Right atrium auricular region (tissue), 2 donors: ENCODE data around the gene SLC7A6OS. TPM values are rescaled to one million over a fixed set of nuclear protein-coding genes. Genes with fewer than 3 reads are reported as not detected.

Experiments used
- DNase-seq: peaks from one replicate; pipeline ENCODE4 v3.0.0-alpha.2; 2019; ENCODE audit warnings: low spot score
- H3K27ac ChIP-seq, 2 donors: fragments of 200-600 bp; sonication (generic); 1 replicate in 1 of 2; 2 replicates in 1 of 2; pipeline ENCODE4 v1.5.1; 2016 to 2019
- H3K27me3 ChIP-seq, 2 donors: fragments of 200-600 bp; sonication (generic); one replicate each; pipeline versions ENCODE4 v1.5.1 to v1.6.0; 2017 to 2019
- H3K36me3 ChIP-seq: fragments of 200-600 bp; sonication (generic); one replicate; pipeline ENCODE4 v1.5.1; 2016
- H3K4me1 ChIP-seq, 2 donors: fragments of 200-600 bp; sonication (generic); one replicate each; pipeline versions ENCODE4 v1.5.1 to v1.6.0; 2017 to 2019
- H3K4me3 ChIP-seq, 2 donors: fragments of 200-600 bp; sonication (generic); 1 replicate in 1 of 2; 2 replicates in 1 of 2; pipeline ENCODE4 v1.5.1; 2017 to 2019; ENCODE audit warnings: mild to moderate bottlenecking in 1 of 2, moderate library complexity in 1 of 2
- H3K9me3 ChIP-seq, 2 donors: fragments of 200-600 bp; sonication (generic); one replicate each; pipeline ENCODE4 v1.5.1; 2019
- CTCF ChIP-seq, 2 donors: fragments of 200-600 bp; sonication (generic); IDR thresholded peaks; one replicate each; pipeline ENCODE4 v1.5.1; 2019; ENCODE audit warnings: antibody characterized with exemption in 2 of 2
- total RNA-seq, 2 donors: library from RNA; depleted of rRNA; stranded (reverse); fragments of >200 nt; gene quantifications; one replicate each; pipeline ENCODE4 v1.1.0, GENCODE V29; 2016

Gene SLC7A6OS
- total RNA-seq, 2 donors from 2014 or later: 6.8 to 8.6 TPM

DNA sequence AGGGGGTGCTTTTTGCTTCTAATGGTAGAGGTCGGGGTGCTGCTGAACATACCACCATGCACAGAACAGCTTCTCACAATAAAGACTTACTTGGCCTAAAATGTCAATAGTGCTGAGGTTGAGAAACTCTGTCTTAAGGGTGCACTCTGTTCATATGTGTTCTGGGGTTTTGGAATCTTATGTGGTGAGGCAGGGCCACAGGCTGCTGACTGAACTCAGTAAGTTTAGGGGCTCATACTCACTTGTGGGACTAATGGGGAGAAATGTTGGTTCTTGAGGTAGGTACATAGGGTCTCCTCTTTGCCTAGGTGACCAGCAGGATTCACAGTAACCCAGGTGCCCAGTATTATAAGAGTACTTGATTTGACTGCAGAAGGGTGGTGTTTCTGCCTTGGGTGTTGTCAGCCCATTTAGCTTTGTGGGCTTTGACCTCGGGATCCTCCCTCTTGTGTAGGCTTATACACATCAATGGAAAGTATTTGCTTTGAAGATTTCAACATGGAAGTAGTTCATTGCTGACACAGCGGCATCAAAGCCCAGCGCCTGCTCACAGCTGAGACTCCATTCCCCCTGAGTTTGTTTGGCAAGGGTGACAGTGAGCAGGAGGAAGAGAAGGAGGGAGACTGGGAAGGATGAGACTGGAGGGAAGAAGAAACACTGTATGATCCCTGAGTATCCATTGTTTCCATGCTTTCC, 29.2 kb downstream of the SLC7A6OS start:
- Histone ChIP-seq H3K27me3 (no peaks in the 10 kb centered on the region), H3K36me3 (peaks cover 27% of the 10 kb centered on the region), H3K9me3 (no peaks in the 10 kb centered on the region), H3K4me1 (peaks cover 0 to 53% of the 10 kb centered on the region in 2 donors), H3K4me3 (no peak overlapping the region), H3K27ac (peak overlapping the region; percentile 49 to 76)
- no peak for TF ChIP-seq CTCF (IDR thresholded peaks at IDR 0.05)
- DNase-seq: no peak

- Histone ChIP-seq H3K27ac (no peak overlapping the region), H3K36me3 (peaks cover 34% of the 10 kb centered on the region)
Measured at GRCh38 chr16:68279726-68280558, 30.8 kb downstream of the SLC7A6OS start.

DNA sequence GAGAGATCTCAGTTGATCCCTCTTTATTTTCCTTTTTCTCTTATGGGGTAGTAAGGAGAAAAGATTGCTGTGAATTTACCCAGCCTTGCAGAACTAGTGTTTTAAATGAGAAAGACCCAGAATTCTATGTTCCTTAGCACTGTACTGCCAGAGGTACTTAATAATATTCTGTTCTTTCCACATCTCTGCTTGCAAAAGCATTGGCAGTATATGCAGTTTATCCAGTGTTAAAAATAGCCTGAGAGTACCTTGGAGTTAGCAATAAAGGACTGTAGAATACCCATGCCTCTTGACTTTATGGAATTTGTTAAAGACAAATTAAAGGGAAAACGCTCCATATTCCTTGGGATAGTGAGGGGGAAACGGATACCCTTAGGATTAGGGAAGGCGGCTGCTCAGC, 34.5 kb downstream of the SLC7A6OS start:
- DNase-seq: no peak
- H3K36me3 ChIP-seq: peaks cover 38% of the 10 kb centered on the region
- H3K4me3 ChIP-seq: no peak overlapping the region

More at GRCh38 chr16:68279726-68280558, 30.8 kb downstream of the SLC7A6OS start:
- DNase-seq: no peak
- Histone ChIP-seq H3K27me3 (no peaks in the 10 kb centered on the region), H3K4me3 (no peak overlapping the region), H3K9me3 (no peaks in the 10 kb centered on the region), H3K4me1 (peaks cover 0 to 48% of the 10 kb centered on the region in 2 donors)
- TF ChIP-seq CTCF (IDR thresholded peaks at IDR 0.05): no peak

DNA sequence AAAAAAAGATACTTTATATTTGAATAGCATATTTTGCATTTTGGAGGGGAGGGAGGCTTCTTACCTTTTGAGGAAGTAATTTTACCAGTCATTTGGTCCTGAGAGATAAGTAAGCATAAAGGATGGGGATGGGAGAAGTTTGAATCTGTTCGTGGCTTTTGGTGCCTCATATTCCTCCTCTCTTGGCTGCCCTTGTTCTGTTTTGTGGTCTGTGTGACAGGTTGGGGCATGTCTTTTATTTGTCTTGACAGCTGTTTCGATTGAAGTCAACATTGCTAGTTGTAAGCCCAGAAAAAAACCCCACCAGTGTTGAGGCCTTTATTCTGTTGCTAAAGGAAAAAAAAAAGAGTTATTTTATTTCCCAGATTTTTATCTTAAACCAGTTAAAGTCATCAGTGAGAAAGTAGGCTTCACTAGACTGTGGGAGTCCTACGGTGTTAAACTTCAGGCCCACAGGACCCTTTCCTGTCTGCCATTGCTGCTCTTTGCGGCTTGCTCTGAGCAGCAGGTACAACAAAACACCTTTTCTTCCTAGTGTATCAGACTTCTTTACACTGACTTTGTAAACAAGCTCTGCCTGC, 35.0 kb downstream of the SLC7A6OS start:
- Histone ChIP-seq H3K27me3 (no peaks in the 10 kb centered on the region), H3K9me3 (no peaks in the 10 kb centered on the region), H3K27ac (peak overlapping the region; percentile 61 to 66), H3K4me3 (no peak overlapping the region), H3K4me1 (peaks cover 0 to 44% of the 10 kb centered on the region in 2 donors), H3K36me3 (peaks cover 39% of the 10 kb centered on the region)
- TF ChIP-seq CTCF (IDR thresholded peaks at IDR 0.05): no peak
- no peak for DNase-seq

More for the DNA sequence above, 34.5 kb downstream of the SLC7A6OS start:
- H3K27ac ChIP-seq: peak overlapping the region; percentile 61 to 66
- TF ChIP-seq CTCF (IDR thresholded peaks at IDR 0.05): no peak
- H3K9me3 ChIP-seq: no peaks in the 10 kb centered on the region
- H3K27me3 ChIP-seq: no peaks in the 10 kb centered on the region
- H3K4me1 ChIP-seq: peaks cover 0 to 42% of the 10 kb centered on the region in 2 donors

DNA sequence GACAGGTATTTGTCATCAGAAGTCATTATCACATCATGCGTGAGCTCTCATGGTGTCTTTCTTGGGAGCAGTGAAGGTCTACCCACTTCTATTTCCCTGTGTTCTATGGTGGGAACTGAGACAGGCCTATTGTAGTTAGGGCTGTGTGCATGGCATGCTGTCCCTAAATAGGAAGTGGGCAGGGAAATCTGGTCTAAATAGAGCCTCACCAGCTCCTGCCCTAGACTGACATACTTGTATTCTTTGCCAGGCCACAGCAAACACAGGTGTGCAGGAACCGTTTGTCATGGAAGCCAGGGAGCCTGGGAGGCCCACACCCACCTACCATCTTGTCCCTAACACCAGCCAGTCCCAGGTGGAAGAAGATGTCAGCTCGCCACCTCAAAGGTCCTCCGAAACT, 36.3 kb downstream of the SLC7A6OS start:
- H3K4me3 ChIP-seq: no peak overlapping the region

More for the DNA sequence above, 36.3 kb downstream of the SLC7A6OS start:
- Histone ChIP-seq H3K9me3 (no peaks in the 10 kb centered on the region), H3K27me3 (no peaks in the 10 kb centered on the region), H3K36me3 (peaks cover 38% of the 10 kb centered on the region), H3K27ac (peak overlapping the region in 1 of 2 donors; percentile 61), H3K4me1 (peaks cover 0 to 55% of the 10 kb centered on the region in 2 donors)
- DNase-seq: no peak
- TF ChIP-seq CTCF (IDR thresholded peaks at IDR 0.05): no peak
